HepG2 (cell line): ENCODE data around the gene GAL3ST2. TPM values are rescaled to one million over a fixed set of nuclear protein-coding genes. Genes with fewer than 3 reads are reported as not detected.
A peak's percentile ranks its signal among the peaks of the same experiment; 100 is the strongest.

ENCODE experiments used
- BORCS8-MEF2B ChIP-seq: sonication (generic); formaldehyde crosslinking; IDR thresholded peaks from 2 replicates; pipeline ENCODE4 v1.8.0; 2022; ENCODE audit warnings: mild to moderate bottlenecking, missing genetic modification reagents
- CSRNP1 ChIP-seq: sonication (generic); formaldehyde crosslinking; IDR thresholded peaks from 2 replicates; pipeline ENCODE4 v1.8.1; 2023; ENCODE audit warnings: mild to moderate bottlenecking, missing genetic modification reagents
- FLYWCH1 ChIP-seq: sonication (generic); formaldehyde crosslinking; IDR thresholded peaks from 2 replicates; pipeline ENCODE4 v1.8.1; 2023; ENCODE audit warnings: mild to moderate bottlenecking, missing genetic modification reagents
- FOXK2 ChIP-seq: fragments of 450-650 bp; IDR thresholded peaks from 2 replicates; pipeline ENCODE4 v1.6.1; 2016
- HOXA5 ChIP-seq: sonication (generic); formaldehyde crosslinking; IDR thresholded peaks from 2 replicates; pipeline ENCODE4 v1.4.0; 2020; ENCODE audit warnings: missing genetic modification reagents
- KLF11 ChIP-seq: IDR thresholded peaks from 2 replicates; pipeline ENCODE4 v1.6.1; 2016; ENCODE audit warnings: missing compliant biosample characterization
- MIXL1 ChIP-seq: IDR thresholded peaks from 2 replicates; pipeline ENCODE4 v1.6.1; 2016
- NR1H2 ChIP-seq: sonication (generic); formaldehyde crosslinking; IDR thresholded peaks from 2 replicates; pipeline ENCODE4 v1.8.1; 2022; ENCODE audit warnings: low read depth, missing genetic modification reagents, borderline replicate concordance
- NR3C1 ChIP-seq: sonication (generic); formaldehyde crosslinking; IDR thresholded peaks from 2 replicates; pipeline ENCODE4 v1.4.0; 2020; ENCODE audit warnings: missing genetic modification reagents
- RAD51 ChIP-seq: fragments of 450-650 bp; IDR thresholded peaks from 2 replicates; pipeline ENCODE4 v1.6.1; 2016; ENCODE audit warnings: borderline replicate concordance
- RFX1 ChIP-seq: fragments of 450-650 bp; IDR thresholded peaks from 2 replicates; pipeline ENCODE4 v1.6.1; 2017
- UBTF ChIP-seq: sonication (generic); formaldehyde crosslinking; IDR thresholded peaks from 2 replicates; pipeline ENCODE4 v1.4.0; 2020; ENCODE audit warnings: mild to moderate bottlenecking, missing genetic modification reagents
- ZBTB33 ChIP-seq: sonication (generic); formaldehyde crosslinking; IDR thresholded peaks from 2 replicates; pipeline ENCODE4 v1.4.0; 2020; ENCODE audit warnings: missing genetic modification reagents
- ZNF232 ChIP-seq: sonication (generic); formaldehyde crosslinking; IDR thresholded peaks from 2 replicates; pipeline ENCODE4 v1.4.0; 2020; ENCODE audit warnings: missing genetic modification reagents, borderline replicate concordance
- ZNF546 ChIP-seq: sonication (generic); formaldehyde crosslinking; conservative IDR thresholded peaks from 2 replicates; pipeline ENCODE4 v1.8.1; 2023; ENCODE audit warnings: mild to moderate bottlenecking, missing genetic modification reagents
- ZNF7 ChIP-seq: IDR thresholded peaks from 2 replicates; pipeline ENCODE4 v1.6.1; 2016; ENCODE audit warnings: missing biosample characterization, missing genetic modification reagents
- ZNF891 ChIP-seq: sonication (generic); formaldehyde crosslinking; IDR thresholded peaks from 2 replicates; pipeline ENCODE4 v1.5.0; 2020; ENCODE audit warnings: mild to moderate bottlenecking, missing genetic modification reagents
- polyA plus RNA-seq, 8 experiments: library from polyadenylated mRNA; depleted of rRNA in 3 of 8; stranded (reverse) in 7 of 8; unstranded in 1 of 8; fragments of >200 nt; fragmentation: Illumina TruSeq in 4 of 8; extraction: Trizol in 4 of 8; gene quantifications; 2 replicates each; pipeline versions ENCODE4 v1.2.1 to v1.2.3, GENCODE V29; 2011 to 2016; ENCODE audit warnings: low read depth in 4 of 8, missing spikeins in 1 of 8, mixed read lengths in 1 of 8; ENCODE audit not compliant: insufficient read depth in 1 of 8
- total RNA-seq, 5 experiments: library from RNA; depleted of rRNA; stranded (reverse); fragments of >200 nt; fragmentation: Illumina TruSeq; extraction: Trizol; gene quantifications; 2 replicates each; pipeline ENCODE4 v1.2.3, GENCODE V29; 2016; ENCODE audit warnings: low read depth in 1 of 5
- TF ChIP-seq, protein P1 (sequence below): IDR thresholded peaks from 2 replicates; pipeline ENCODE4 v1.6.1; 2012; ENCODE audit warnings: low read length, improper control_type of control experiment
- TF ChIP-seq, protein P2 (sequence below): sonication (generic); formaldehyde crosslinking; IDR thresholded peaks from 2 replicates; pipeline ENCODE4 v1.5.1; 2020; ENCODE audit warnings: missing genetic modification reagents, mild to moderate bottlenecking, borderline replicate concordance

GAL3ST2 gene
- total and polyA plus RNA-seq, 2 of the 13 experiments (the other 11 are each of a cell fraction or from before 2014, with no cell fraction given): 0.17 to 0.20 TPM

DNA sequence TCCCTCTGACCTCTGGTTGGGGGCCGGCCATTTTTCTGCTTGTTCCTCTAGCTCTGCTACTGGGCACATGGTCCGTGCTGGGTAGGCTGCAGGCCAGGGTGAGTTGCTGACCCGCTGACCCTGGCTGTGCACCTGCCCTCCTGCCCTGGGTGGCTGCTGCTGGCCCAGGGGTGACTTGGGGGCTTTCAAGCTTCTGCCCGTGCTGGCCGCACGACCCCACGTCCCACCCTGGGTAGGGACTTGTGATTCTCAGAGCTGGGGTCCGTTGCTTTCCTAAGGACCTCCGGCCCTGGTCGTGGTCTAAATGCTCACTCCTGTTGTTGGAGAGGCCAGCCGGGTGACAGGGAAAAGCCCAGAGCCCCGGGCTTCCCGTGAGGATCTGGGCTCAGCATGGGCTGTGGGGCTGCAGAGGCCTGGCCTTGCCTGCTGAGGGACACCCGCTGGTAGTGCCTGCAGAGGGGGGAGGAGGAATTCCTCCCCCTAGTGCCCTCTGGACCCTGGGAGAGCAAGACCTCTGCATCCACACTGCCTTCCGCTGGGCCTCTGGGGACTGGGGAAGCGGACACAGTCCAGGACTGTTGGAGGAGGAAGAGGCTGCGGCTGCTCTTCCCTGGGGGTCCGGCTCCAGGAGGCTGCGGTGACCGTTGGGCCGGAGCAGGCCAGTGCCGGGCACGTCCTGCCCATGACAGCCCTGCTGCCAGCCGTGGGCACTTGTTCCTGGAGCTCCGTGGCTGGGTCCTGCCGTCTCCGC lies 6.3 kb upstream of the GAL3ST2 start (continued):
- peak; percentile 64; the same call in 1 of the 2 replicates for TF ChIP-seq ZBTB33
- TF ChIP-seq ZNF7 (CRISPR knock-in tag): peak; percentile 45; the same call in 1 of the 2 replicates
- no peak for TF ChIP-seq CSRNP1 (CRISPR knock-in tag)
- no peak for TF ChIP-seq FOXK2
- TF ChIP-seq BORCS8-MEF2B (CRISPR knock-in tag): peak; percentile 76; the same call in 1 of the 2 replicates
- TF ChIP-seq, protein P1, sequence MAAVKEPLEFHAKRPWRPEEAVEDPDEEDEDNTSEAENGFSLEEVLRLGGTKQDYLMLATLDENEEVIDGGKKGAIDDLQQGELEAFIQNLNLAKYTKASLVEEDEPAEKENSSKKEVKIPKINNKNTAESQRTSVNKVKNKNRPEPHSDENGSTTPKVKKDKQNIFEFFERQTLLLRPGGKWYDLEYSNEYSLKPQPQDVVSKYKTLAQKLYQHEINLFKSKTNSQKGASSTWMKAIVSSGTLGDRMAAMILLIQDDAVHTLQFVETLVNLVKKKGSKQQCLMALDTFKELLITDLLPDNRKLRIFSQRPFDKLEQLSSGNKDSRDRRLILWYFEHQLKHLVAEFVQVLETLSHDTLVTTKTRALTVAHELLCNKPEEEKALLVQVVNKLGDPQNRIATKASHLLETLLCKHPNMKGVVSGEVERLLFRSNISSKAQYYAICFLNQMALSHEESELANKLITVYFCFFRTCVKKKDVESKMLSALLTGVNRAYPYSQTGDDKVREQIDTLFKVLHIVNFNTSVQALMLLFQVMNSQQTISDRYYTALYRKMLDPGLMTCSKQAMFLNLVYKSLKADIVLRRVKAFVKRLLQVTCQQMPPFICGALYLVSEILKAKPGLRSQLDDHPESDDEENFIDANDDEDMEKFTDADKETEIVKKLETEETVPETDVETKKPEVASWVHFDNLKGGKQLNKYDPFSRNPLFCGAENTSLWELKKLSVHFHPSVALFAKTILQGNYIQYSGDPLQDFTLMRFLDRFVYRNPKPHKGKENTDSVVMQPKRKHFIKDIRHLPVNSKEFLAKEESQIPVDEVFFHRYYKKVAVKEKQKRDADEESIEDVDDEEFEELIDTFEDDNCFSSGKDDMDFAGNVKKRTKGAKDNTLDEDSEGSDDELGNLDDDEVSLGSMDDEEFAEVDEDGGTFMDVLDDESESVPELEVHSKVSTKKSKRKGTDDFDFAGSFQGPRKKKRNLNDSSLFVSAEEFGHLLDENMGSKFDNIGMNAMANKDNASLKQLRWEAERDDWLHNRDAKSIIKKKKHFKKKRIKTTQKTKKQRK: no peak
- TF ChIP-seq, protein P2, sequence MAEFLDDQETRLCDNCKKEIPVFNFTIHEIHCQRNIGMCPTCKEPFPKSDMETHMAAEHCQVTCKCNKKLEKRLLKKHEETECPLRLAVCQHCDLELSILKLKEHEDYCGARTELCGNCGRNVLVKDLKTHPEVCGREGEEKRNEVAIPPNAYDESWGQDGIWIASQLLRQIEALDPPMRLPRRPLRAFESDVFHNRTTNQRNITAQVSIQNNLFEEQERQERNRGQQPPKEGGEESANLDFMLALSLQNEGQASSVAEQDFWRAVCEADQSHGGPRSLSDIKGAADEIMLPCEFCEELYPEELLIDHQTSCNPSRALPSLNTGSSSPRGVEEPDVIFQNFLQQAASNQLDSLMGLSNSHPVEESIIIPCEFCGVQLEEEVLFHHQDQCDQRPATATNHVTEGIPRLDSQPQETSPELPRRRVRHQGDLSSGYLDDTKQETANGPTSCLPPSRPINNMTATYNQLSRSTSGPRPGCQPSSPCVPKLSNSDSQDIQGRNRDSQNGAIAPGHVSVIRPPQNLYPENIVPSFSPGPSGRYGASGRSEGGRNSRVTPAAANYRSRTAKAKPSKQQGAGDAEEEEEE (CRISPR knock-in tag): no peak; the same call in 1 of the 2 replicates
- TF ChIP-seq KLF11: peak; percentile 96
- peak; percentile 94; the same call in 1 of the 2 replicates for TF ChIP-seq NR1H2 (CRISPR knock-in tag)
- no peak for TF ChIP-seq RAD51
- TF ChIP-seq ZNF891: peak; percentile 66
- TF ChIP-seq RFX1: no peak
- no peak for TF ChIP-seq NR3C1 (CRISPR knock-in tag)
- peak; percentile 98 for TF ChIP-seq UBTF (CRISPR knock-in tag)
- TF ChIP-seq ZNF546 (CRISPR knock-in tag): 0 out of 2 replicates have a peak, but pooled peaks have one; percentile 80
- TF ChIP-seq FLYWCH1 (CRISPR knock-in tag): 0 out of 2 replicates have a peak, but pooled peaks have one; percentile 48
- TF ChIP-seq MIXL1: peak; percentile 77
- peak; percentile 78; the same call in 1 of the 2 replicates for TF ChIP-seq ZNF232 (CRISPR knock-in tag)
- TF ChIP-seq HOXA5 (CRISPR knock-in tag): peak; percentile 80
